GM18511 (cell line): ENCODE results near the gene PCDH18.

Experiments
- ATAC-seq: cut with Tn5 transposase; IDR thresholded peaks from one replicate; pipeline ENCODE4 v1.9.1; 2021; ENCODE audit warnings: mild to moderate bottlenecking, moderate library complexity; ENCODE audit not compliant: unreplicated experiment

Gene PCDH18

DNA sequence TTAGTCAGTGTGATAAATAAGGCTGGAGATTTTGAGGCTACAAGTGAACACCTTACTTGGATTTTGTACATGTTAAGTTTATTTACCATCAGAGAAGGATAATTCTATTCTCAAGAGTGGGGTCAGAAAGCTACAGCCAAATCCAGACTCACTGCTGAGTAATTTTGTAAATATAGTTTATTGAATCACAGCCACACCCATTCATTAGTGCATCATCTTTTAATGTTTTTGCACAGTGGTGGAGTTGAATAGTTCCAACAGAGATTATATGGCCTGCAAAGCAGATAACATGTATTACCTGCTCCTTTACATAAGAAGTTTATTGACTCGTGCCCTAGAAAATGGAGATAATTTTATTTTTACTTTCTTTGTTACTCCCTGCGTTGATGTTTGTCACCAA is 60.4 kb downstream of the PCDH18 start:
- no peak for ATAC-seq

GRCh38 chr4:137471461-137471860 is 60.8 kb downstream of the PCDH18 start:
- no peak for ATAC-seq

DNA sequence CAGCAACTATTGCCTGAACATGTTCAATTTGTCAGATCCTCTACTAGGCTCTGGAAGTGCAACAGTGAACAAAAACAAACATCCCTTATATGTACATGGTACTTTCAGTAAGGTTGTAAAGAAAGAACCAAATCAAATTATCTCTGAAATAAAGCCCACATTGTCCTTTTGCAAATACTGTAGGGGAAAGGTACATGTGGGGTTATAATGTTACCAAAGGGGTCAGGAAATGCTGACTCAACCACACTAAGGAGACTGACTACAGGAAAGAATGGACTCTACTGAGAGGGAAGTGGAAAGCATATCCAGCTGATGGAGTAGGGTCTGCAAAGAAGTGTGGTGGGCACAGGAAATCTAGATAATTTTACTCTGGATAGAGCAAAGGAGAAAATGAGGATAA is 61.5 kb downstream of the PCDH18 start:
- no peak for ATAC-seq
